ENCODE data around the gene PDPN.

The PDPN gene

GRCh38 chr1:13619909-13620308 lies 36.3 kb downstream of the PDPN start:
- no peak for DNase-seq

- no peak for DNase-seq
Measured at GRCh38 chr1:13620825-13621224, 37.2 kb downstream of the PDPN start.

- DNase-seq: no peak
Measured at GRCh38 chr1:13622446-13622845, 38.8 kb downstream of the PDPN start.

- DNase-seq: no peak
Measured at GRCh38 chr1:13623021-13623637, 39.5 kb downstream of the PDPN start.

GRCh38 chr1:13624526-13624925 lies 40.9 kb downstream of the PDPN start:
- no peak for DNase-seq

GRCh38 chr1:13627127-13627526 lies 43.5 kb downstream of the PDPN start:
- no peak for DNase-seq

- no peak for DNase-seq
Measured at GRCh38 chr1:13628218-13628617, 44.6 kb downstream of the PDPN start.

- no peak for DNase-seq
Measured at GRCh38 chr1:13628711-13629110, 45.1 kb downstream of the PDPN start.

- DNase-seq: no peak
Measured at GRCh38 chr1:13642306-13643004, 58.8 kb downstream of the PDPN start.

GRCh38 chr1:13643017-13643416 lies 59.4 kb downstream of the PDPN start:
- no peak for DNase-seq

GRCh38 chr1:13646521-13646920 lies 62.9 kb downstream of the PDPN start:
- no peak for DNase-seq

GRCh38 chr1:13651279-13651678 lies 67.6 kb downstream of the PDPN start:
- no peak for DNase-seq

- DNase-seq: no peak
Measured at GRCh38 chr1:13652238-13652637, 68.6 kb downstream of the PDPN start.

- DNase-seq: no peak
Measured at GRCh38 chr1:13661539-13661938, 77.9 kb downstream of the PDPN start.

GRCh38 chr1:13662493-13662892 lies 78.9 kb downstream of the PDPN start:
- no peak for DNase-seq

GRCh38 chr1:13663969-13664368 lies 80.3 kb downstream of the PDPN start:
- no peak for DNase-seq

- DNase-seq: no peak
Measured at GRCh38 chr1:13664451-13664850, 80.8 kb downstream of the PDPN start.

GRCh38 chr1:13666317-13666716 lies 82.7 kb downstream of the PDPN start:
- DNase-seq: no peak
